ENCODE data around the gene LSAMP. TPM values are rescaled to one million over a fixed set of nuclear protein-coding genes. Genes with fewer than 3 reads are reported as not detected.
A peak's percentile ranks its signal among the peaks of the same experiment; 100 is the strongest.

Gene LSAMP
- total and polyA plus RNA-seq, 2 of the 13 experiments (the other 11 are each of a cell fraction or from before 2014, with no cell fraction given), result not detected

DNA sequence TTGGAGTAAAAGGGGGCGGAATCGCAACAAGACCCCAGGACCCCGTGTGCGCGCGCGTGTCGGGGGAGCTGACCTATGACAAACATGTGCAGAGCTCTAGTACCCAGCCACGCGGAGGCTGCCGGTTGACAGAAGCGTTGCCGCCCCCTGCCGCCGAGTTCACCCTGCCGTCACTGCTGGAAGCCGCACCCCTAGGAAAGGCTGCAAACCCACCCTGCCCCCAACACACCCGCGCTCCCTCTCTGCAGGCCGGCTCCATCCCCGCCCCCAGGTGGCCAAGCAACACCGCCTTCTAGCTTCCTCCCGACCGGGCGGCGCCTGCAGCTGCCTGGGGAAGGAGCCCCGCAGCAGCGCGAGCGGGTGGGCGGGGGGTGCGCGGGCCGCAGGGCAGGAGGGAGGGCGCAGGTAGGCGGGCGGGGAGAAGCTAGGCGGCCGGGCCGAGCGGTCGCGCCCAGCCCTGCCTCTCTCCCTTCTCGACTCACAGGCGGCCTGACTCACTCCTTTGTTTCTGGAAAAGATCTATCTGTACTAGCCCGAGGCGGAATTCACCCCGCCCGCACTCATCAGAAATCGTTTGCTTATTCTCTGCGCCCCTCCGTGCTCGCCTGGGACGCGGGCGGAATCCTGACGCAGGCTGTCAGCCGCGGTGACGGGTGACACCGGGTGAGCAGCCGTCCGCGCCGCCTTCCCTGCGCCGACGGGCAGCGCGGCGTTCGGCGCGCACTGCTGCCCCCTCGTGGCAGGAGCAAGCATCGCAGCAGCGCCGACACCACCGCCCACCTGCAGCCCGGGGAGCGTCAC, 661.1 kb downstream of the LSAMP start (continued):
- TF ChIP-seq CEBPZ (IDR thresholded peaks at IDR 0.05; ENCODE audit: low read length) (no peak), KMT2A (CRISPR knock-in tag; IDR thresholded peaks at IDR 0.05) (no peak), GZF1 (CRISPR knock-in tag; IDR thresholded peaks at IDR 0.05) (no peak), NFIC (IDR thresholded peaks at IDR 0.05; ENCODE audit: low read length) (no peak), MBD4 (IDR thresholded peaks at IDR 0.05; ENCODE audit: borderline replicate concordance, low read length) (no peak), SCMH1 (CRISPR knock-in tag; IDR thresholded peaks at IDR 0.05; ENCODE audit: borderline replicate concordance) (no peak), SRF (IDR thresholded peaks at IDR 0.05; ENCODE audit: low read depth, low read length) (no peak), PCBP1 (IDR thresholded peaks at IDR 0.05; ENCODE audit: borderline replicate concordance, low read depth, low read length) (no peak), ELF3 (CRISPR knock-in tag; IDR thresholded peaks at IDR 0.05) (0 out of 2 replicates have a peak, but pooled peaks have one; percentile 11), ZFX (CRISPR knock-in tag; IDR thresholded peaks at IDR 0.05; ENCODE audit: low read depth) (peak; percentile 58), EZH2 (conservative IDR thresholded peaks at IDR 0.05; ENCODE audit: low read depth, low read length) (no peak), ATF7-NPFF (CRISPR knock-in tag; IDR thresholded peaks at IDR 0.05; ENCODE audit: low read depth) (peak; percentile 65; the same call in 1 of the 2 replicates), ASH2L (IDR thresholded peaks at IDR 0.05; ENCODE audit: insufficient read length, low read depth, low read length) (peak; percentile 84), HDAC2 (CRISPR knock-in tag; IDR thresholded peaks at IDR 0.05) (peak; percentile 62), ZNF496 (CRISPR knock-in tag; IDR thresholded peaks at IDR 0.05; ENCODE audit: insufficient replicate concordance) (no peak)
- TF ChIP-seq, protein P1, sequence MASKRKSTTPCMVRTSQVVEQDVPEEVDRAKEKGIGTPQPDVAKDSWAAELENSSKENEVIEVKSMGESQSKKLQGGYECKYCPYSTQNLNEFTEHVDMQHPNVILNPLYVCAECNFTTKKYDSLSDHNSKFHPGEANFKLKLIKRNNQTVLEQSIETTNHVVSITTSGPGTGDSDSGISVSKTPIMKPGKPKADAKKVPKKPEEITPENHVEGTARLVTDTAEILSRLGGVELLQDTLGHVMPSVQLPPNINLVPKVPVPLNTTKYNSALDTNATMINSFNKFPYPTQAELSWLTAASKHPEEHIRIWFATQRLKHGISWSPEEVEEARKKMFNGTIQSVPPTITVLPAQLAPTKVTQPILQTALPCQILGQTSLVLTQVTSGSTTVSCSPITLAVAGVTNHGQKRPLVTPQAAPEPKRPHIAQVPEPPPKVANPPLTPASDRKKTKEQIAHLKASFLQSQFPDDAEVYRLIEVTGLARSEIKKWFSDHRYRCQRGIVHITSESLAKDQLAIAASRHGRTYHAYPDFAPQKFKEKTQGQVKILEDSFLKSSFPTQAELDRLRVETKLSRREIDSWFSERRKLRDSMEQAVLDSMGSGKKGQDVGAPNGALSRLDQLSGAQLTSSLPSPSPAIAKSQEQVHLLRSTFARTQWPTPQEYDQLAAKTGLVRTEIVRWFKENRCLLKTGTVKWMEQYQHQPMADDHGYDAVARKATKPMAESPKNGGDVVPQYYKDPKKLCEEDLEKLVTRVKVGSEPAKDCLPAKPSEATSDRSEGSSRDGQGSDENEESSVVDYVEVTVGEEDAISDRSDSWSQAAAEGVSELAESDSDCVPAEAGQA (IDR thresholded peaks at IDR 0.05; ENCODE audit: low read depth), result no peak
- TF ChIP-seq, protein P1 (CRISPR knock-in tag; IDR thresholded peaks at IDR 0.05; ENCODE audit: borderline replicate concordance), result no peak
- TF ChIP-seq, protein P2, sequence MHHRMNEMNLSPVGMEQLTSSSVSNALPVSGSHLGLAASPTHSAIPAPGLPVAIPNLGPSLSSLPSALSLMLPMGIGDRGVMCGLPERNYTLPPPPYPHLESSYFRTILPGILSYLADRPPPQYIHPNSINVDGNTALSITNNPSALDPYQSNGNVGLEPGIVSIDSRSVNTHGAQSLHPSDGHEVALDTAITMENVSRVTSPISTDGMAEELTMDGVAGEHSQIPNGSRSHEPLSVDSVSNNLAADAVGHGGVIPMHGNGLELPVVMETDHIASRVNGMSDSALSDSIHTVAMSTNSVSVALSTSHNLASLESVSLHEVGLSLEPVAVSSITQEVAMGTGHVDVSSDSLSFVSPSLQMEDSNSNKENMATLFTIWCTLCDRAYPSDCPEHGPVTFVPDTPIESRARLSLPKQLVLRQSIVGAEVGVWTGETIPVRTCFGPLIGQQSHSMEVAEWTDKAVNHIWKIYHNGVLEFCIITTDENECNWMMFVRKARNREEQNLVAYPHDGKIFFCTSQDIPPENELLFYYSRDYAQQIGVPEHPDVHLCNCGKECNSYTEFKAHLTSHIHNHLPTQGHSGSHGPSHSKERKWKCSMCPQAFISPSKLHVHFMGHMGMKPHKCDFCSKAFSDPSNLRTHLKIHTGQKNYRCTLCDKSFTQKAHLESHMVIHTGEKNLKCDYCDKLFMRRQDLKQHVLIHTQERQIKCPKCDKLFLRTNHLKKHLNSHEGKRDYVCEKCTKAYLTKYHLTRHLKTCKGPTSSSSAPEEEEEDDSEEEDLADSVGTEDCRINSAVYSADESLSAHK (CRISPR knock-in tag; IDR thresholded peaks at IDR 0.05; ENCODE audit: borderline replicate concordance), result no peak

All from HepG2 (cell line).